Measurements from ENCODE around the gene SLC10A1.
"Not testable (repeated sequence)": the region's sequence is repeated elsewhere in the genome, so short reads cannot be mapped to it uniquely, and the experiment has no call there.

Gene SLC10A1

GRCh38 chr14:69818758-69819191 is 21.7 kb upstream of the SLC10A1 start:
- peak; percentile 67 for TF ChIP-seq CTCF (IDR thresholded peaks at IDR 0.05; ENCODE audit: low read depth, low read length)
- H3K4me3 ChIP-seq (ENCODE audit: low read depth, low read length): no peak overlapping the region

- TF ChIP-seq CTCF (IDR thresholded peaks at IDR 0.05; ENCODE audit: low read depth, low read length): no peak
- H3K4me3 ChIP-seq (ENCODE audit: low read depth, low read length): no peak overlapping the region
Observed at GRCh38 chr14:69816216-69816615, 19.2 kb upstream of the SLC10A1 start.

GRCh38 chr14:69815556-69815955 is 18.5 kb upstream of the SLC10A1 start:
- no peak for TF ChIP-seq CTCF (IDR thresholded peaks at IDR 0.05; ENCODE audit: low read depth, low read length)
- no peak overlapping the region for H3K4me3 ChIP-seq (ENCODE audit: low read depth, low read length)

- no peak overlapping the region for H3K4me3 ChIP-seq (ENCODE audit: low read depth, low read length)
- TF ChIP-seq CTCF (IDR thresholded peaks at IDR 0.05; ENCODE audit: low read depth, low read length): no peak
Observed at GRCh38 chr14:69814397-69814796, 17.4 kb upstream of the SLC10A1 start.

- H3K4me3 ChIP-seq (ENCODE audit: low read depth, low read length): not testable (repeated sequence)
Observed at GRCh38 chr14:69813346-69813745, 16.3 kb upstream of the SLC10A1 start.

- no peak for TF ChIP-seq CTCF (IDR thresholded peaks at IDR 0.05; ENCODE audit: low read depth, low read length)
- no peak overlapping the region for H3K4me3 ChIP-seq (ENCODE audit: low read depth, low read length)
Observed at GRCh38 chr14:69812711-69813110, 15.7 kb upstream of the SLC10A1 start.

GRCh38 chr14:69811868-69812252 is 14.8 kb upstream of the SLC10A1 start:
- no peak overlapping the region for H3K4me3 ChIP-seq (ENCODE audit: low read depth, low read length)
- no peak for TF ChIP-seq CTCF (IDR thresholded peaks at IDR 0.05; ENCODE audit: low read depth, low read length)

- no peak overlapping the region for H3K4me3 ChIP-seq (ENCODE audit: low read depth, low read length)
- no peak for TF ChIP-seq CTCF (IDR thresholded peaks at IDR 0.05; ENCODE audit: low read depth, low read length)
Observed at GRCh38 chr14:69811227-69811867, 14.3 kb upstream of the SLC10A1 start.

All from WI38 (cell line).